HepG2 (cell line): Measurements from ENCODE around the gene LGI4. TPM values are rescaled to one million over a fixed set of nuclear protein-coding genes. Genes with fewer than 3 reads are reported as not detected.

Experiments
- ATAC-seq: fragments of 200-7000 bp; cut with Tn5 transposase; 3 replicates; pipeline ENCODE4 v1.9.1; 2020; ENCODE audit warnings: mild to moderate bottlenecking, moderate library complexity
- BruUV-seq: library from RNA; stranded (reverse); fragments of 400-500 nt; replicated peaks from 2 replicates; lab custom pipeline; 2021; lab: Mats Ljungman, UMichigan
- CTCF ChIA-PET: fragments of 300-600 bp; formaldehyde crosslinking; extraction: SDS; loops from one replicate; lab custom pipeline; 2021; ENCODE audit warnings: low total read pairs, inconsistent platforms, low intra/inter-chr PET ratio; lab: Yijun Ruan, JAX
- POLR2A ChIA-PET: fragments of 350-600 bp; sonication (Branson Sonifier 250); formaldehyde crosslinking; loops from one replicate; lab custom pipeline; 2020; ENCODE audit warnings: antibody characterized with exemption, inconsistent platforms; lab: Yijun Ruan, JAX
- DNase-seq: peaks from one replicate; pipeline ENCODE4 v3.0.0-alpha.2; 2015; ENCODE audit warnings: low spot score
- FAIRE-seq: peaks from 3 replicates; lab custom pipeline; 2011; peaks lifted over from hg19 to GRCh38; lab: Jason Lieb, UNC
- H2AFZ ChIP-seq: one replicate; pipeline ENCODE4 v1.6.1; 2011; ENCODE audit warnings: low read length, inconsistent platforms
- H3K27ac ChIP-seq: fragments of 300-600 bp; 3 replicates; pipeline ENCODE4 v1.8.0; 2011; ENCODE audit warnings: mixed run types, mild to moderate bottlenecking, mixed read lengths, low read length, inconsistent platforms; ENCODE audit not compliant: insufficient read depth; ENCODE audit errors: extremely low read length
- H3K27me3 ChIP-seq, 2 experiments: fragments of 200-600 bp in 1 of 2; 2 replicates in 1 of 2; 3 replicates in 1 of 2; pipeline versions ENCODE4 v1.6.0 to v1.8.0; 2011; ENCODE audit warnings: low read length in 2 of 2, mild to moderate bottlenecking in 2 of 2, moderate library complexity in 2 of 2, inconsistent platforms in 1 of 2; ENCODE audit not compliant: insufficient read depth in 2 of 2, control insufficient read depth in 1 of 2
- H3K36me3 ChIP-seq, 2 experiments: fragments of 200-600 bp in 1 of 2; replicated peaks in 1 of 2; 2 replicates in 1 of 2; 3 replicates in 1 of 2; pipeline versions ENCODE4 v1.5.1 to v1.8.0; 2011; ENCODE audit warnings: low read length in 2 of 2, inconsistent platforms in 1 of 2; ENCODE audit not compliant: insufficient read depth in 2 of 2, control insufficient read depth in 1 of 2
- H3K4me1 ChIP-seq: 2 replicates; pipeline ENCODE4 v1.5.1; 2012; ENCODE audit warnings: low read length, inconsistent platforms; ENCODE audit not compliant: insufficient read depth
- H3K4me2 ChIP-seq: 2 replicates; pipeline ENCODE4 v1.6.0; 2011; ENCODE audit warnings: low read depth, low read length, inconsistent platforms
- H3K4me3 ChIP-seq, 3 experiments: fragments of 200-600 bp in 1 of 3; sonication (generic), shearing (Covaris generic) in 1 of 3; replicated peaks in 1 of 3; 2 replicates each; pipeline ENCODE4 v1.5.1; 2011 to 2016; ENCODE audit warnings: low read length in 3 of 3, inconsistent platforms in 2 of 3, low read depth in 2 of 3, mild to moderate bottlenecking in 2 of 3, control low read depth in 1 of 3, mixed read lengths in 1 of 3; ENCODE audit not compliant: insufficient read depth in 1 of 3
- H3K79me2 ChIP-seq: one replicate; pipeline ENCODE4 v1.6.1; 2011; ENCODE audit warnings: low read length, inconsistent platforms; ENCODE audit not compliant: insufficient read depth
- H3K9ac ChIP-seq: 2 replicates; pipeline ENCODE4 v1.6.0; 2011; ENCODE audit warnings: mild to moderate bottlenecking, low read depth, low read length, inconsistent platforms; ENCODE audit not compliant: insufficient read depth
- H3K9me3 ChIP-seq: 2 replicates; pipeline ENCODE4 v1.5.1; 2012; ENCODE audit warnings: mild to moderate bottlenecking, low read length
- H4K20me1 ChIP-seq: 2 replicates; pipeline ENCODE4 v1.6.0; 2011; ENCODE audit warnings: inconsistent platforms, mild to moderate bottlenecking, low read length, moderate library complexity; ENCODE audit not compliant: insufficient read depth
- ZHX2 ChIP-seq, 2 experiments: sonication (generic) in 1 of 2; formaldehyde crosslinking in 1 of 2; IDR thresholded peaks; 2 replicates each; pipeline versions ENCODE4 v1.6.1 to v1.9.0; 2014 to 2022; ENCODE audit warnings: antibody characterized with exemption in 1 of 2, borderline replicate concordance in 1 of 2, inconsistent platforms in 1 of 2, low read depth in 1 of 2, missing genetic modification reagents in 1 of 2
- ZNF513 ChIP-seq: sonication (generic); formaldehyde crosslinking; conservative IDR thresholded peaks from 2 replicates; pipeline ENCODE4 v1.5.0; 2020; ENCODE audit warnings: missing genetic modification reagents
- WGBS: methylation state at CpG from one replicate; pipeline ENCODE4 v1.1.6; 2017; ENCODE audit warnings: low lambda C conversion rate; 5-methylcytosine and 5-hydroxymethylcytosine counted together
- in situ Hi-C: cut with HindIII; loops from 2 replicates; pipeline ENCODE4 v1.10.0; 2017; ENCODE audit warnings: low pct_unique_long_range_greater_than_20kb; ENCODE audit not compliant: extremely low pct_ligation_motif_present
- intact Hi-C: fragments of 100-400 bp; cut with micrococcal nuclease; formaldehyde crosslinking; loops from one replicate; pipeline ENCODE4 v1.10.0; 2022; ENCODE audit not compliant: unreplicated experiment
- polyA plus RNA-seq, 8 experiments: library from polyadenylated mRNA; depleted of rRNA in 3 of 8; stranded (reverse) in 7 of 8; unstranded in 1 of 8; fragments of >200 nt; fragmentation: Illumina TruSeq in 4 of 8; extraction: Trizol in 4 of 8; gene quantifications; 2 replicates each; pipeline versions ENCODE4 v1.2.1 to v1.2.3, GENCODE V29; 2011 to 2016; ENCODE audit warnings: low read depth in 4 of 8, missing spikeins in 1 of 8, mixed read lengths in 1 of 8; ENCODE audit not compliant: insufficient read depth in 1 of 8
- total RNA-seq, 5 experiments: library from RNA; depleted of rRNA; stranded (reverse); fragments of >200 nt; fragmentation: Illumina TruSeq; extraction: Trizol; gene quantifications; 2 replicates each; pipeline ENCODE4 v1.2.3, GENCODE V29; 2016; ENCODE audit warnings: low read depth in 1 of 5

The LGI4 gene
- total and polyA plus RNA-seq, 2 of the 13 experiments (the other 11 are each of a cell fraction or from before 2014, with no cell fraction given), result 2.8 TPM; not detected in 1

- H3K4me3 ChIP-seq, result no peak overlapping the region
- in situ Hi-C loops (no loop called here), intact Hi-C loops (no loop called here)
- DNase-seq (no peak), FAIRE-seq (no peak), ATAC-seq (no peak)
- peaks cover 0 to 18% of the 10 kb centered on the region in 2 experiments; a peak in 3 of 5 replicates for H3K27me3 ChIP-seq
- H3K4me2 ChIP-seq, result no peak overlapping the region
- H3K79me2 ChIP-seq, result no peaks in the 10 kb centered on the region
- H3K36me3 ChIP-seq, result no peaks in the 10 kb centered on the region
- ChIA-PET CTCF (interaction anchor here (1.0 to 2.0 kb wide), 2 partner anchors 23 to 116 kb away, joined by 3 to 7 read pairs; no protein-coding TSS in a partner anchor), POLR2A (no interaction called here)
- no peak overlapping the region for H3K9ac ChIP-seq
- H3K27ac ChIP-seq, result no peak overlapping the region
- H2AFZ ChIP-seq, result no peak overlapping the region
- H3K9me3 ChIP-seq, result no peaks in the 10 kb centered on the region
- peaks cover 22% of the 10 kb centered on the region for H3K4me1 ChIP-seq
- WGBS, result 56% methylated on average over 8 of the region's 8 CpGs
- no peaks in the 10 kb centered on the region for H4K20me1 ChIP-seq
- TF ChIP-seq ZHX2 (IDR thresholded peaks at IDR 0.05; ENCODE audit: low read depth) (no peak), ZHX2 (CRISPR knock-in tag; IDR thresholded peaks at IDR 0.05; ENCODE audit: borderline replicate concordance) (no peak), ZNF513 (no peak)
- BruUV-seq, result no TSS peak
These were observed 45.3 kb downstream of the LGI4 start for GRCh38 chr19:35089554-35089953.
